OCI-LY1 (cell line): ENCODE results near the gene NOL4.

Experiments used
- H2AFZ ChIP-seq: fragments of 200-600 bp; sonication (generic), shearing (Covaris generic); 2 replicates; pipeline ENCODE4 v1.6.0; 2014; ENCODE audit warnings: antibody characterized with exemption, mild to moderate bottlenecking, low read length
- H3F3A ChIP-seq: fragments of 200-600 bp; sonication (generic), shearing (Covaris generic); 2 replicates; pipeline ENCODE4 v1.6.0; 2014; ENCODE audit warnings: mild to moderate bottlenecking, antibody characterized with exemption, low read length, moderate library complexity; ENCODE audit not compliant: insufficient read depth
- H3K27ac ChIP-seq: fragments of 200-600 bp; sonication (generic); 2 replicates; pipeline ENCODE4 v1.5.1; 2014; ENCODE audit warnings: low read length, mixed run types, mild to moderate bottlenecking, low read depth; ENCODE audit not compliant: poor library complexity, severe bottlenecking
- H3K27me3 ChIP-seq: fragments of 200-600 bp; sonication (generic); 2 replicates; pipeline ENCODE4 v1.6.0; 2014; ENCODE audit warnings: antibody characterized with exemption, mild to moderate bottlenecking, low read length, moderate library complexity; ENCODE audit not compliant: insufficient read depth
- H3K36me3 ChIP-seq: fragments of 200-600 bp; sonication (generic); 2 replicates; pipeline ENCODE4 v1.6.1; 2014; ENCODE audit warnings: mild to moderate bottlenecking, antibody characterized with exemption, low read length, moderate library complexity, mixed read lengths; ENCODE audit not compliant: insufficient read depth
- H3K4me1 ChIP-seq: fragments of 200-600 bp; sonication (generic); 2 replicates; pipeline ENCODE4 v1.5.1; 2014; ENCODE audit warnings: mild to moderate bottlenecking, low read length, moderate library complexity; ENCODE audit not compliant: insufficient read depth, severe bottlenecking
- H3K4me2 ChIP-seq: fragments of 200-600 bp; sonication (generic), shearing (Covaris generic); 2 replicates; pipeline ENCODE4 v1.6.1; 2014; ENCODE audit warnings: low read length
- H3K4me3 ChIP-seq: fragments of 200-600 bp; sonication (generic); 2 replicates; pipeline ENCODE4 v1.5.1; 2014; ENCODE audit warnings: low read length, low read depth, mild to moderate bottlenecking, mixed read lengths; ENCODE audit not compliant: poor library complexity, severe bottlenecking
- H3K79me2 ChIP-seq: fragments of 200-600 bp; shearing (Covaris generic); 2 replicates; pipeline ENCODE4 v1.6.1; 2016; ENCODE audit warnings: mixed run types, low read length, mixed read lengths; ENCODE audit not compliant: insufficient read depth
- H3K9ac ChIP-seq: fragments of 200-600 bp; sonication (generic), shearing (Covaris generic); 2 replicates; pipeline ENCODE4 v1.6.1; 2014; ENCODE audit warnings: mild to moderate bottlenecking, low read length, mixed read lengths
- H3K9me2 ChIP-seq: fragments of 200-600 bp; sonication (generic), shearing (Covaris generic); 2 replicates; pipeline ENCODE4 v1.6.1; 2014; ENCODE audit warnings: low read depth, mild to moderate bottlenecking, low read length, mixed read lengths
- H3K9me3 ChIP-seq: fragments of 200-600 bp; shearing (Covaris generic); 2 replicates; pipeline ENCODE4 v1.6.1; 2014; ENCODE audit warnings: low read length, mixed read lengths
- H4K20me1 ChIP-seq: fragments of 200-600 bp; sonication (generic), shearing (Covaris generic); 2 replicates; pipeline ENCODE4 v1.6.0; 2016; ENCODE audit warnings: mild to moderate bottlenecking, low read length; ENCODE audit not compliant: insufficient read depth
- CTCF ChIP-seq: fragments of 200-600 bp; sonication (generic), shearing (Covaris generic); IDR thresholded peaks from 2 replicates; pipeline ENCODE4 v1.5.1; 2017; ENCODE audit warnings: mild to moderate bottlenecking, antibody characterized with exemption, low read length, moderate library complexity, mixed read lengths
- EZH2 ChIP-seq: fragments of 200-600 bp; sonication (generic), shearing (Covaris generic); IDR thresholded peaks from 2 replicates; pipeline ENCODE4 v1.8.0; 2017; ENCODE audit warnings: borderline replicate concordance, mixed run types, mild to moderate bottlenecking, antibody characterized with exemption, low read length, moderate library complexity, mixed read lengths

NOL4 gene

GRCh38 chr18:34258176-34258575 lies 33.5 kb upstream of the NOL4 start:
- H3F3A ChIP-seq, result no peaks in the 10 kb centered on the region
- H3K9me2 ChIP-seq, result no peaks in the 10 kb centered on the region
- no peaks in the 10 kb centered on the region for H3K9me3 ChIP-seq
- H2AFZ ChIP-seq, result no peak overlapping the region
- H3K27ac ChIP-seq, result no peak overlapping the region
- no peaks in the 10 kb centered on the region for H3K79me2 ChIP-seq
- no peaks in the 10 kb centered on the region for H4K20me1 ChIP-seq
- no peak overlapping the region for H3K4me2 ChIP-seq
- no peaks in the 10 kb centered on the region for H3K27me3 ChIP-seq
- no peaks in the 10 kb centered on the region for H3K4me1 ChIP-seq
- no peak overlapping the region for H3K9ac ChIP-seq
- no peak overlapping the region for H3K4me3 ChIP-seq
- TF ChIP-seq EZH2, result no peak
- TF ChIP-seq CTCF, result no peak
- no peaks in the 10 kb centered on the region for H3K36me3 ChIP-seq

DNA sequence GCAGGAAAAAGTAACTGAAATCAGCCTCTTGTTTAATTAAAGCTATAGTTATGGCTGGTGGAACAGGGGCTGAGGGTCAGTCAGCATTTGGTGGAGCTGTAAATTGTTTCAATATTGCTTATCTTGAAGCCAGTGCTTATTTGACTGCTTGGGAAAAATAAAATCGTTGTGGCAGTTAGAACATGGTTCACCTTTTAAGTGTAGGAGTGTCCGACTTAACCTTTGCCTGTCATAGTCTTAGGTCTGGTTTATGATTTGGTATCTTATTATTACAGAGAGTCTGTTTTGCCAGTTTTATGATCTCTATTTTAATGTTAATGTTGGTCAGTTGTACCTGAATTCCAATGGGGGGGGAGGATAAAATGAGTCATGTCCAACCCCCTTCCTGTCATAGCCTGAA lies 27.2 kb upstream of the NOL4 start:
- TF ChIP-seq EZH2 (no peak), CTCF (no peak)
- H3K4me2 ChIP-seq, result no peak overlapping the region
- no peak overlapping the region for H3K9ac ChIP-seq
- H3K4me3 ChIP-seq, result no peak overlapping the region
- H3F3A ChIP-seq, result no peaks in the 10 kb centered on the region
- H3K36me3 ChIP-seq, result no peaks in the 10 kb centered on the region
- H3K27me3 ChIP-seq, result no peaks in the 10 kb centered on the region
- no peaks in the 10 kb centered on the region for H4K20me1 ChIP-seq
- no peaks in the 10 kb centered on the region for H3K79me2 ChIP-seq
- H3K9me3 ChIP-seq, result no peaks in the 10 kb centered on the region
- H3K4me1 ChIP-seq, result no peaks in the 10 kb centered on the region
- no peak overlapping the region for H2AFZ ChIP-seq
- H3K9me2 ChIP-seq, result no peaks in the 10 kb centered on the region
- H3K27ac ChIP-seq, result no peak overlapping the region

- H3K27ac ChIP-seq, result no peak overlapping the region
- H3K4me3 ChIP-seq, result no peak overlapping the region
- H3K9me2 ChIP-seq, result no peaks in the 10 kb centered on the region
- no peaks in the 10 kb centered on the region for H4K20me1 ChIP-seq
- no peaks in the 10 kb centered on the region for H3K36me3 ChIP-seq
- H3K9me3 ChIP-seq, result no peaks in the 10 kb centered on the region
- H3K4me1 ChIP-seq, result no peaks in the 10 kb centered on the region
- no peaks in the 10 kb centered on the region for H3K79me2 ChIP-seq
- H3K27me3 ChIP-seq, result no peaks in the 10 kb centered on the region
- no peak overlapping the region for H3K9ac ChIP-seq
- H2AFZ ChIP-seq, result no peak overlapping the region
- H3K4me2 ChIP-seq, result no peak overlapping the region
- H3F3A ChIP-seq, result no peaks in the 10 kb centered on the region
- no peak for TF ChIP-seq EZH2
- TF ChIP-seq CTCF, result no peak
These were observed 24.0 kb upstream of the NOL4 start for GRCh38 chr18:34248727-34249126.
